Right lobe of liver (tissue), 6 donors: ENCODE data around the gene GATB. TPM values are rescaled to one million over a fixed set of nuclear protein-coding genes. Genes with fewer than 3 reads are reported as not detected.

Experiments
- ATAC-seq, 4 donors: fragments of 200-7000 bp; cut with Tn5 transposase; one replicate each; pipeline ENCODE4 v1.9.1; 2020; ENCODE audit warnings: mild to moderate bottlenecking in 4 of 4, moderate library complexity in 4 of 4
- DNase-seq, 3 donors: peaks; one replicate each; pipeline ENCODE4 v3.0.0-alpha.2; 2020
- H3K27ac ChIP-seq, 3 donors: fragments of 200-600 bp; one replicate each; pipeline ENCODE4 v1.8.0; 2022
- H3K27me3 ChIP-seq, 2 donors: fragments of 200-600 bp; one replicate each; pipeline ENCODE4 v1.8.0; 2022
- H3K36me3 ChIP-seq, 4 donors: fragments of 200-600 bp; sonication (generic) in 1 of 4; one replicate each; pipeline versions ENCODE4 v1.5.1 to v1.8.0; 2017 to 2022; ENCODE audit warnings: control low read depth in 1 of 4
- H3K4me1 ChIP-seq, 4 donors: fragments of 200-600 bp; sonication (generic) in 1 of 4; one replicate each; pipeline versions ENCODE4 v1.5.1 to v1.8.0; 2017 to 2022; ENCODE audit warnings: control low read depth in 1 of 4
- H3K4me3 ChIP-seq, 3 donors: fragments of 200-600 bp; one replicate each; pipeline ENCODE4 v1.8.0; 2022
- H3K9me3 ChIP-seq, 4 donors: fragments of 200-600 bp; sonication (generic) in 1 of 4; one replicate each; pipeline versions ENCODE4 v1.5.1 to v1.8.0; 2017 to 2022; ENCODE audit warnings: control low read depth in 1 of 4
- CTCF ChIP-seq, 4 donors: fragments of 200-600 bp in 3 of 4; fragments of 450-650 bp in 1 of 4; IDR thresholded peaks; one replicate each; pipeline versions ENCODE4 v1.5.1 to v1.8.0; 2016 to 2022; ENCODE audit warnings: antibody characterized with exemption in 4 of 4, mild to moderate bottlenecking in 2 of 4
- POLR2A ChIP-seq: fragments of 450-650 bp; IDR thresholded peaks from one replicate; pipeline ENCODE4 v1.6.1; 2017; ENCODE audit warnings: antibody characterized with exemption, mild to moderate bottlenecking
- WGBS: methylation state at CpG from one replicate; pipeline ENCODE4 v1.1.6; 2018; ENCODE audit warnings: low coverage, low lambda C conversion rate; ENCODE audit not compliant: insufficient coverage; ENCODE audit errors: missing lambda C conversion rate; 5-methylcytosine and 5-hydroxymethylcytosine counted together
- intact Hi-C, 2 donors: fragments of 100-400 bp; cut with DNase I; formaldehyde crosslinking; loops; one replicate each; pipeline versions ENCODE4 v1.11.2 to v1.14.1; 2022
- total RNA-seq, 6 experiments: library from RNA; depleted of rRNA in 2 of 6; stranded (reverse); fragments of >200 nt in 2 of 6; fragmentation: NEBNext Ultra II Directional in 3 of 6; extraction: Animal tissue kit (Norgen Biotek cat#: 25700) in 3 of 6; gene quantifications; one replicate each; pipeline versions ENCODE4 v1.1.0 to v1.2.4, GENCODE V29; 2016 to 2023
- donor health status: DM: no; HTN: yes; CAD: no.
- donor health status: DM: no; HTN: no; CAD: no.
- donor health status: DM: no; HTN: no; CAD: no.
- donor health status: DM: no; HTN: yes; CAD: no.
- donor health status: DM: no; HTN: yes; CAD: no.

The GATB gene
- total RNA-seq, 6 experiments from 2014 or later: 16.5 to 38.7 (median 17.5) TPM

- Histone ChIP-seq H3K4me1 (no peaks in the 10 kb centered on the region), H3K36me3 (no peaks in the 10 kb centered on the region), H3K27ac (no peak overlapping the region), H3K9me3 (no peaks in the 10 kb centered on the region), H3K27me3 (no peaks in the 10 kb centered on the region), H3K4me3 (no peak overlapping the region)
- 57% methylated on average over 1 of the region's 4 CpGs for WGBS
- DNase-seq (no peak), ATAC-seq (no peak)
- intact Hi-C loops: no loop called here
- TF ChIP-seq POLR2A (no peak), CTCF (IDR thresholded peaks at IDR 0.05) (no peak)
Observed at GRCh38 chr4:151690876-151691275, 69.9 kb downstream of the GATB start.

GRCh38 chr4:151690164-151690870 is 70.5 kb downstream of the GATB start:
- H3K27ac ChIP-seq: no peak overlapping the region
- ATAC-seq: no peak

GRCh38 chr4:151689211-151689991 is 71.4 kb downstream of the GATB start:
- H3K9me3 ChIP-seq: no peaks in the 10 kb centered on the region
- no peaks in the 10 kb centered on the region for H3K4me1 ChIP-seq
- intact Hi-C loops: no loop called here
- H3K36me3 ChIP-seq: no peaks in the 10 kb centered on the region
- DNase-seq (no peak), ATAC-seq (no peak)
- WGBS: 80% methylated on average over 9 of the region's 10 CpGs
- H3K27me3 ChIP-seq: no peaks in the 10 kb centered on the region
- no peak overlapping the region for H3K27ac ChIP-seq
- H3K4me3 ChIP-seq: no peak overlapping the region
- TF ChIP-seq CTCF (IDR thresholded peaks at IDR 0.05) (no peak), POLR2A (no peak)

More at GRCh38 chr4:151690164-151690870, 70.5 kb downstream of the GATB start:
- no peaks in the 10 kb centered on the region for H3K27me3 ChIP-seq
- no peak overlapping the region for H3K4me3 ChIP-seq
- H3K4me1 ChIP-seq: no peaks in the 10 kb centered on the region
- no peak for DNase-seq
- TF ChIP-seq POLR2A (no peak), CTCF (IDR thresholded peaks at IDR 0.05) (no peak)
- H3K36me3 ChIP-seq: no peaks in the 10 kb centered on the region
- WGBS: 49% methylated on average over 4 of the region's 4 CpGs
- intact Hi-C loops: no loop called here
- H3K9me3 ChIP-seq: no peaks in the 10 kb centered on the region

GRCh38 chr4:151688785-151689043 is 72.1 kb downstream of the GATB start:
- DNase-seq (no peak), ATAC-seq (no peak)
- H3K4me3 ChIP-seq: no peak overlapping the region
- no peaks in the 10 kb centered on the region for H3K36me3 ChIP-seq
- H3K27ac ChIP-seq: no peak overlapping the region
- no peaks in the 10 kb centered on the region for H3K9me3 ChIP-seq
- H3K27me3 ChIP-seq: no peaks in the 10 kb centered on the region
- intact Hi-C loops: no loop called here
- TF ChIP-seq POLR2A (no peak), CTCF (IDR thresholded peaks at IDR 0.05) (no peak)
- no peaks in the 10 kb centered on the region for H3K4me1 ChIP-seq
